Neural crest cell (in vitro differentiated cells): ENCODE data around the gene KCNMA1. TPM values are rescaled to one million over a fixed set of nuclear protein-coding genes. Genes with fewer than 3 reads are reported as not detected.

Experiments used
- DNase-seq: peaks from one replicate; pipeline ENCODE4 v3.0.0; 2021; ENCODE audit warnings: low read depth, mixed read lengths, low spot score
- H3K27ac Mint-ChIP-seq: one replicate; pipeline ENCODE4 v1.8.0; 2021; ENCODE audit warnings: mild to moderate bottlenecking, mixed read lengths; ENCODE audit not compliant: unreplicated experiment
- H3K27me3 Mint-ChIP-seq: 2 replicates; pipeline ENCODE4 v1.8.0; 2021; ENCODE audit warnings: low read depth, mild to moderate bottlenecking, mixed read lengths
- H3K36me3 Mint-ChIP-seq: 2 replicates; pipeline ENCODE4 v1.8.0; 2021; ENCODE audit warnings: low read depth, mild to moderate bottlenecking, mixed read lengths
- H3K4me1 Mint-ChIP-seq: 2 replicates; pipeline ENCODE4 v1.8.0; 2021; ENCODE audit warnings: mixed read lengths
- H3K4me3 Mint-ChIP-seq: one replicate; pipeline ENCODE4 v1.8.0; 2021; ENCODE audit warnings: mild to moderate bottlenecking, mixed read lengths
- H3K9me3 Mint-ChIP-seq: 2 replicates; pipeline ENCODE4 v1.8.0; 2021; ENCODE audit warnings: mixed read lengths
- CTCF ChIP-seq: fragments of 200-600 bp; sonication (generic); conservative IDR thresholded peaks from 2 replicates; pipeline ENCODE4 v1.5.0; 2021; ENCODE audit warnings: antibody characterized with exemption, mild to moderate bottlenecking
- total RNA-seq: library from RNA; stranded (reverse); gene quantifications from 2 replicates; pipeline ENCODE4 v1.2.1, GENCODE V29; 2021

KCNMA1 gene
- total RNA-seq, 1 donor from 2014 or later, result 1.7 TPM

GRCh38 chr10:77436257-77436975 is 201.2 kb downstream of the KCNMA1 start:
- Mint-ChIP-seq H3K4me1 (peaks cover 6% of the 10 kb centered on the region), H3K36me3 (no peaks in the 10 kb centered on the region), H3K9me3 (no peaks in the 10 kb centered on the region), H3K27ac (no peak overlapping the region), H3K27me3 (no peaks in the 10 kb centered on the region), H3K4me3 (no peak overlapping the region)
- DNase-seq, result no peak
- TF ChIP-seq CTCF, result no peak

DNA sequence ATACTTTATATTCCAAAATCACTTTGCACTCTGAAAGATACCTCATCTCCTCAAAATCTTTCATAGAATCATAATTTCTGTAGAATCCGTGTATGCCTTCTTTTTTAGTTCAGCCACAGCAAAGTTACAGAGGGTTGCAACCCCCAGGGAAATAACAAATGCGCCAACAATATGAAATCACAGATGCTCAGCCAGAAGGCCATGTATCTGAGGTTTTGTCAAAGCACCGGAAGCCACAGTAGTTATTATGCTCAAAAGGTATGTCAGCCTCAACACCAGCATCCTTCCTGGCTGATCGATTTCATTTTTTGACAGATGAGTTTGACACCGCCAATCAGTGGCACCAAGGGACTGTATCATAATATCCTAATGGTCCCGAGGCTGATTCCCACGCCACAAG is 204.1 kb downstream of the KCNMA1 start:
- no peak for TF ChIP-seq CTCF
- no peaks in the 10 kb centered on the region for H3K4me1 Mint-ChIP-seq
- no peak for DNase-seq
- H3K4me3 Mint-ChIP-seq, result no peak overlapping the region
- H3K27me3 Mint-ChIP-seq, result peaks cover 5% of the 10 kb centered on the region
- no peaks in the 10 kb centered on the region for H3K9me3 Mint-ChIP-seq
- no peak overlapping the region for H3K27ac Mint-ChIP-seq
- H3K36me3 Mint-ChIP-seq, result no peaks in the 10 kb centered on the region

GRCh38 chr10:77431980-77432797 is 205.4 kb downstream of the KCNMA1 start:
- Mint-ChIP-seq H3K4me1 (no peaks in the 10 kb centered on the region), H3K4me3 (no peak overlapping the region), H3K27me3 (peaks cover 5% of the 10 kb centered on the region), H3K36me3 (no peaks in the 10 kb centered on the region), H3K27ac (no peak overlapping the region), H3K9me3 (no peaks in the 10 kb centered on the region)
- no peak for DNase-seq
- no peak for TF ChIP-seq CTCF

GRCh38 chr10:77431209-77431611 is 206.4 kb downstream of the KCNMA1 start:
- H3K27me3 Mint-ChIP-seq, result peaks cover 5% of the 10 kb centered on the region
- H3K4me1 Mint-ChIP-seq, result no peaks in the 10 kb centered on the region
- no peak for DNase-seq
- TF ChIP-seq CTCF, result no peak
- H3K27ac Mint-ChIP-seq, result no peak overlapping the region
- no peaks in the 10 kb centered on the region for H3K9me3 Mint-ChIP-seq
- no peak overlapping the region for H3K4me3 Mint-ChIP-seq
- H3K36me3 Mint-ChIP-seq, result no peaks in the 10 kb centered on the region

- H3K36me3 Mint-ChIP-seq, result no peaks in the 10 kb centered on the region
- no peak overlapping the region for H3K4me3 Mint-ChIP-seq
- H3K27ac Mint-ChIP-seq, result no peak overlapping the region
- no peaks in the 10 kb centered on the region for H3K4me1 Mint-ChIP-seq
- TF ChIP-seq CTCF, result no peak
- no peak for DNase-seq
- peaks cover 5% of the 10 kb centered on the region for H3K27me3 Mint-ChIP-seq
- no peaks in the 10 kb centered on the region for H3K9me3 Mint-ChIP-seq
Observed at GRCh38 chr10:77430530-77430929, 207.1 kb downstream of the KCNMA1 start.
